DOHH2 (cell line): Measurements from ENCODE around the gene ABLIM1.
"Not testable (repeated sequence)": the region's sequence is repeated elsewhere in the genome, so short reads cannot be mapped to it uniquely, and the experiment has no call there.

Experiments
- H3F3A ChIP-seq: fragments of 200-600 bp; sonication (generic), shearing (Covaris generic); 2 replicates; pipeline ENCODE4 v1.6.0; 2016; ENCODE audit warnings: antibody characterized with exemption, mild to moderate bottlenecking; ENCODE audit not compliant: control insufficient read depth, insufficient read depth
- H3K27ac ChIP-seq: fragments of 200-600 bp; sonication (generic); 2 replicates; pipeline ENCODE4 v1.5.1; 2014; ENCODE audit warnings: low read depth, mild to moderate bottlenecking, low read length, moderate library complexity
- H3K27me3 ChIP-seq: fragments of 200-600 bp; sonication (generic); 2 replicates; pipeline ENCODE4 v1.6.1; 2014; ENCODE audit warnings: mild to moderate bottlenecking, low read length, mixed read lengths; ENCODE audit not compliant: control insufficient read depth
- H3K36me3 ChIP-seq: fragments of 200-600 bp; sonication (generic); 2 replicates; pipeline ENCODE4 v1.6.1; 2014; ENCODE audit warnings: mild to moderate bottlenecking, low read length, moderate library complexity, mixed read lengths; ENCODE audit not compliant: control insufficient read depth
- H3K4me1 ChIP-seq: fragments of 200-600 bp; sonication (generic); 2 replicates; pipeline ENCODE4 v1.6.1; 2014; ENCODE audit warnings: mild to moderate bottlenecking, low read length, mixed read lengths; ENCODE audit not compliant: control insufficient read depth
- H3K4me2 ChIP-seq: fragments of 200-600 bp; sonication (generic); 2 replicates; pipeline ENCODE4 v1.6.0; 2014; ENCODE audit warnings: mild to moderate bottlenecking, low read length, moderate library complexity
- H3K4me3 ChIP-seq: fragments of 200-600 bp; sonication (generic); 2 replicates; pipeline ENCODE4 v1.5.1; 2014; ENCODE audit warnings: mild to moderate bottlenecking, low read length, mixed read lengths
- H3K79me2 ChIP-seq: fragments of 200-600 bp; sonication (generic); 2 replicates; pipeline ENCODE4 v1.6.1; 2014; ENCODE audit warnings: mild to moderate bottlenecking, low read length, mixed read lengths; ENCODE audit not compliant: control insufficient read depth
- H3K9me2 ChIP-seq: fragments of 200-600 bp; sonication (generic); replicated peaks from 2 replicates; pipeline ENCODE4 v1.6.1; 2014; ENCODE audit warnings: mild to moderate bottlenecking, low read length, mixed read lengths; ENCODE audit not compliant: control insufficient read depth
- H3K9me3 ChIP-seq: fragments of 200-600 bp; sonication (generic); 2 replicates; pipeline ENCODE4 v1.6.1; 2014; ENCODE audit warnings: antibody characterized with exemption, low read length, mixed read lengths; ENCODE audit not compliant: control insufficient read depth, insufficient read depth
- H4K20me1 ChIP-seq: fragments of 200-600 bp; sonication (generic); 2 replicates; pipeline ENCODE4 v1.6.0; 2014; ENCODE audit warnings: low read depth, mild to moderate bottlenecking, antibody characterized with exemption, low read length, moderate library complexity; ENCODE audit not compliant: control insufficient read depth, insufficient read depth
- EZH2phosphoT487 ChIP-seq: fragments of 200-600 bp; sonication (generic); IDR thresholded peaks from 2 replicates; pipeline ENCODE4 v1.6.1; 2017; ENCODE audit warnings: borderline replicate concordance, mild to moderate bottlenecking, antibody characterized with exemption, low read length, moderate library complexity, mixed read lengths
- TF ChIP-seq, protein P1 (sequence below): fragments of 200-600 bp; sonication (generic); IDR thresholded peaks from one replicate; pipeline ENCODE4 v1.5.1; 2014; ENCODE audit warnings: antibody characterized with exemption, mild to moderate bottlenecking, low read depth, low read length; ENCODE audit not compliant: poor library complexity, severe bottlenecking

ABLIM1 gene

DNA sequence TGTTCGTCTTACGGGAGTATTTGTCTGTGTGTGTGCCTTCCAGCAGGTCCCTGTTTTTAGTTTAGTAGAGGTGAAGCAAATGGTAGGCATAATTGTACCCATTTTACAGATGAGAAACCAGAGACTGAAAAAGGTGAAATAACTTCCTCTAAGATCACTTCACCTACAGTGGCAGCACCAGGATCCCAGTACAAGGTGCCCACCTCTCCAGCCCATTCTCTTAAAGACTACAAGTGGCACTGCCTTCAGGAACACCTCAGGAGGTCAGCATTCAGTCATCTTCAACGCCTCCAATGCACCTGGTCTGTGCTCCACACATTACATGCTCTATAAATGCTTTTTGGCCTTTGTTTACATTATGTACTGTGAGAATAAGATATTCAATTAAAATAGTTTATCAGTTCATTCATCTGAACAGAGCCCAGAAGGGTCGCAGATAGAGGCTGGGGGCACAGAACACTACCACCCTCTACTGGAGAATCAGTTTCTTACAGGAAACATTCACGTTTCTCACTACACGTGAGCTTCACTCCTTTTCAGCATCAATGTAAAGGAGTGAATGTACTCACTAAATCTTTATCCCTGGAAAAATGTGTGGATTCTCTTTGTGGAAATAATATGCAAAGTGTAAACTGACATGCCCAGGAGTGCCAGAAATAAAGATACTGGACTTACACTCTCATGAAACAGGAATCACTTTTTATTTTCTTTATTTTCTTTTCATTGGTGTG, 45.5 kb upstream of the ABLIM1 start:
- Histone ChIP-seq H3K4me3 (no peak overlapping the region), H4K20me1 (0 out of 2 replicates have a peak, but pooled peaks cover 3% of the 10 kb centered on the region), H3K27me3 (peaks cover 7% of the 10 kb centered on the region; the same call in 1 of the 2 replicates), H3K9me3 (no peaks in the 10 kb centered on the region), H3K36me3 (no peaks in the 10 kb centered on the region), H3K79me2 (no peaks in the 10 kb centered on the region), H3K4me2 (no peak overlapping the region), H3K9me2 (no peaks in the 10 kb centered on the region), H3K4me1 (no peaks in the 10 kb centered on the region), H3K27ac (no peak overlapping the region), H3F3A (no peaks in the 10 kb centered on the region)
- no peak for TF ChIP-seq EZH2phosphoT487
- TF ChIP-seq, protein P1, sequence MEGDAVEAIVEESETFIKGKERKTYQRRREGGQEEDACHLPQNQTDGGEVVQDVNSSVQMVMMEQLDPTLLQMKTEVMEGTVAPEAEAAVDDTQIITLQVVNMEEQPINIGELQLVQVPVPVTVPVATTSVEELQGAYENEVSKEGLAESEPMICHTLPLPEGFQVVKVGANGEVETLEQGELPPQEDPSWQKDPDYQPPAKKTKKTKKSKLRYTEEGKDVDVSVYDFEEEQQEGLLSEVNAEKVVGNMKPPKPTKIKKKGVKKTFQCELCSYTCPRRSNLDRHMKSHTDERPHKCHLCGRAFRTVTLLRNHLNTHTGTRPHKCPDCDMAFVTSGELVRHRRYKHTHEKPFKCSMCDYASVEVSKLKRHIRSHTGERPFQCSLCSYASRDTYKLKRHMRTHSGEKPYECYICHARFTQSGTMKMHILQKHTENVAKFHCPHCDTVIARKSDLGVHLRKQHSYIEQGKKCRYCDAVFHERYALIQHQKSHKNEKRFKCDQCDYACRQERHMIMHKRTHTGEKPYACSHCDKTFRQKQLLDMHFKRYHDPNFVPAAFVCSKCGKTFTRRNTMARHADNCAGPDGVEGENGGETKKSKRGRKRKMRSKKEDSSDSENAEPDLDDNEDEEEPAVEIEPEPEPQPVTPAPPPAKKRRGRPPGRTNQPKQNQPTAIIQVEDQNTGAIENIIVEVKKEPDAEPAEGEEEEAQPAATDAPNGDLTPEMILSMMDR, result peak; percentile 79

- Histone ChIP-seq H3K79me2 (no peaks in the 10 kb centered on the region), H3K4me1 (no peaks in the 10 kb centered on the region), H3K27me3 (peaks cover 16% of the 10 kb centered on the region), H3K9me3 (no peaks in the 10 kb centered on the region), H3K4me3 (no peak overlapping the region), H3K9me2 (no peaks in the 10 kb centered on the region), H4K20me1 (0 out of 2 replicates have a peak, but pooled peaks cover 3% of the 10 kb centered on the region), H3K27ac (no peak overlapping the region), H3F3A (no peaks in the 10 kb centered on the region), H3K36me3 (no peaks in the 10 kb centered on the region), H3K4me2 (no peak overlapping the region)
- no peak for TF ChIP-seq EZH2phosphoT487
- TF ChIP-seq, protein P1, result no peak
Measured at GRCh38 chr10:114698271-114699061, 40.4 kb upstream of the ABLIM1 start.

DNA sequence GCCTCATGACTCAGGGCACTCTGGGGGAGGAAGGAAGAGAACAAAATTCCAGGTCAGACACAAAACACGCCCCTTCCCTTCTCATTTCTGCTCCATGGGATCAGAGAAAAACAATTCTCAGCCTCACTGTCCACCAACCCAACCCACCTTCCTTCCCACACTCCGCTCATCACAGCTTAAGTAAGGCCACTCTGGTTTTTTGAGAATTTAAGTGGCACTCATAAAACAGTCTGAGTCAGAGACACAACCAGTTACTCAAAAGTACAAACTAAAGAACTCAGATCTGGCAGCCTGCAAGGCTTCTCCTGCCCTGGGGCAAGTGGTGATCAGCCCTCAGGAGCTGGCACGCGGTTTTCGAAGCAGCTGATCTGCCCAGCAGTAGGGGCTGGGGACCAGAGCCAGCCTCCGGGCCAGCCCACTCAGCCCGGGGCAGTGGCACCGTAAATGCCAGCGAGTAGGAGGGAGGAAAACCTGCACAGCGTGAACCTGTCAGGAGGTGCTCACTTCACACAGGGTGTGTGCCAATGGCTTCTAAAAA, 39.1 kb upstream of the ABLIM1 start:
- Histone ChIP-seq H3K4me3 (no peak overlapping the region), H4K20me1 (no peaks in the 10 kb centered on the region), H3K9me2 (no peaks in the 10 kb centered on the region), H3K36me3 (no peaks in the 10 kb centered on the region), H3K27me3 (peaks cover 17% of the 10 kb centered on the region), H3K4me1 (no peaks in the 10 kb centered on the region), H3K9me3 (no peaks in the 10 kb centered on the region), H3K79me2 (no peaks in the 10 kb centered on the region), H3K4me2 (no peak overlapping the region), H3K27ac (no peak overlapping the region), H3F3A (no peaks in the 10 kb centered on the region)
- no peak for TF ChIP-seq EZH2phosphoT487
- TF ChIP-seq, protein P1, result no peak

DNA sequence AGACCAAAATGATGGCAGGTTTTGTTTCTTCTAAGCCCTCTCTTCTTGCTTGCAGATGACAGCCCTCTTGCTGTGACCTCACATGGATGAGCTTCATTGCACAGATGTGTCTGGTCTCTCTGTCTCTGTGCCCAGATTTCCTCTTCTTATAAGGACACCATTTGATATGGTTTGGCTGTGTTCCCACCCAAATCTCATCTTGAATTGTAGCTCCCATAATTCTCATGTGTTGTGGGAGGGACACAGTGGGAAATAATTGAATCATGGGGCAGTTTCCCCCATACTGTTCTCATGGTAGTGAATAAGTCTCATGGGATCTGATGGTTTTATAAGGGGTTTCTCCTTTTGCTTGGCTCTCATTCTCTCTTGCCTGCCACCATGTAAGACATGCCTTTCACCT, 38.2 kb upstream of the ABLIM1 start:
- H3K9me3 ChIP-seq, H3K4me1 ChIP-seq, H4K20me1 ChIP-seq, H3K36me3 ChIP-seq, H3K79me2 ChIP-seq, H3K4me3 ChIP-seq, H3K27ac ChIP-seq, H3K4me2 ChIP-seq, H3F3A ChIP-seq, H3K9me2 ChIP-seq: not testable (repeated sequence)
- H3K27me3 ChIP-seq, result peaks cover 20% of the 10 kb centered on the region
